NCI-H2107 treated with DMSO at 0.1 percent for 48 hours (cell line): ENCODE results near the gene CYBRD1.
"Not testable (repeated sequence)": the region's sequence is repeated elsewhere in the genome, so short reads cannot be mapped to it uniquely, and the experiment has no call there.

Experiments used
- DNase-seq: peaks from one replicate; lab custom pipeline; 2025; ENCODE audit not compliant: unreplicated experiment; lab: John Stamatoyannopoulos, UW

Gene CYBRD1, protein sequence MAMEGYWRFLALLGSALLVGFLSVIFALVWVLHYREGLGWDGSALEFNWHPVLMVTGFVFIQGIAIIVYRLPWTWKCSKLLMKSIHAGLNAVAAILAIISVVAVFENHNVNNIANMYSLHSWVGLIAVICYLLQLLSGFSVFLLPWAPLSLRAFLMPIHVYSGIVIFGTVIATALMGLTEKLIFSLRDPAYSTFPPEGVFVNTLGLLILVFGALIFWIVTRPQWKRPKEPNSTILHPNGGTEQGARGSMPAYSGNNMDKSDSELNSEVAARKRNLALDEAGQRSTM

DNA sequence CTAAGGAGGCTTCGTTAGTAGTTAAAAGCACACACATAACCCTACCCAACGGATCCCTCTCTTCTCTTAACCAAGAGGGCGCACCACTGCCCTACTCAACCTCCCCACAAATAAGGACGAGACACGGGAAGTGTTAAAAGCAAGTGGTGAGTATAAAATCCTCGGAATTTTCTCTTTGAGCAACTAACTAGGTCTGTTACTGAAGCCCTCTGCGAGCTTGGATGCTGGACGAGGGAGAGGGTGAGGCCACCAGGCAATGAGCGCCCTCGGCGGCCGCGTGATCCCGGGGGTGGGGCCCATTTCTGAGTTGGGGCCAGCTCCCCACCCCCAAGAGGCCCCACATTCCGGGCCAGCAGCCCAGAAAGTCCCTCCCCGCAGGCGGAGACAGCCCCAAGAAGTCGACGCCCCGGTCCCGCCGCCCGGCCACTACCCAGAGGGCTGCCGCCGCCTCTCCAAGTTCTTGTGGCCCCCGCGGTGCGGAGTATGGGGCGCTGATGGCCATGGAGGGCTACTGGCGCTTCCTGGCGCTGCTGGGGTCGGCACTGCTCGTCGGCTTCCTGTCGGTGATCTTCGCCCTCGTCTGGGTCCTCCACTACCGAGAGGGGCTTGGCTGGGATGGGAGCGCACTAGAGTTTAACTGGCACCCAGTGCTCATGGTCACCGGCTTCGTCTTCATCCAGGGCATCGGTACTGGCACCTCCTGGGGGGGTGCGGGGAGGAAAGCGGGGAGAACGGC, at the start of gene CYBRD1:
CYBRD1 (plus strand) TSS at position 423 of the 736 bp plus-strand sequence; CDS start at position 495, 72 bp downstream.
- no peak for DNase-seq

DNA sequence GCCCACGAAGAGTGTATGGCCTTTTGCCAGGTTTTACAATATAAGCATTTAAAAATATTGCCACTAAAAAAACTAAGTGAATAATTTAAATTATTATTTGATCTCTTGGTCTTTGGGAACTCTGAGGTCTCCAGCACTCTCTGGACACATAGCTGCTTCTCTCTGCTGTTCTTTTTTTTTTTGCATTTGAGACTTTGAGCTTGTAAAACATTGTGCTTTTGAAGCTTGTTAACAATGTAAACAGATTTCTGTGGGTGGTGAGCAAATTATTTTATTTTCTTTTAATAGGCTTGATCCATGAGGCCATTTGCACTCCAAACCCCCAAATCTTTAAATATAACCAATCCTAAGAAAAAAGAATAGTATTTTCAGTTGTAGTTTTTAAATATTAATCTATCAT, 46.3 kb upstream of the CYBRD1 start:
- no peak for DNase-seq

DNA sequence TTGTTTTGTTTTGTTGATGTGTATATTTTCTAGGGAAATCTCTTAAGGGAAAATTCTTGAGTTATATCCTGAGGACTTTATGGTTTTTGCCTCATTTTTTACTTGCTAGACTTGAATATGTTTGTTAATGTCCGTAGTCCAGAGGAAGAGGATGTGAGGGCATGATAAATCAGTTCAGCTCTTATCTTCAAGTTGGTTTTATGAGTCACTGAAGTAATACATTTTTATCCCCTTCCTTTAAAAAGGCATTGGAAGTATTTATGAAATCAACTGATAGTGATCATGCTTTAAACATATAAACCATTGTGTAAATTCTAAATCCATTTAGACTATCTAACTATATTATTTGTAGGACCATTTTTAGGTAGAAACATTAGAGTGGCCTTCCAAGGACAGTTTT, 43.9 kb upstream of the CYBRD1 start:
- DNase-seq = no peak

DNA sequence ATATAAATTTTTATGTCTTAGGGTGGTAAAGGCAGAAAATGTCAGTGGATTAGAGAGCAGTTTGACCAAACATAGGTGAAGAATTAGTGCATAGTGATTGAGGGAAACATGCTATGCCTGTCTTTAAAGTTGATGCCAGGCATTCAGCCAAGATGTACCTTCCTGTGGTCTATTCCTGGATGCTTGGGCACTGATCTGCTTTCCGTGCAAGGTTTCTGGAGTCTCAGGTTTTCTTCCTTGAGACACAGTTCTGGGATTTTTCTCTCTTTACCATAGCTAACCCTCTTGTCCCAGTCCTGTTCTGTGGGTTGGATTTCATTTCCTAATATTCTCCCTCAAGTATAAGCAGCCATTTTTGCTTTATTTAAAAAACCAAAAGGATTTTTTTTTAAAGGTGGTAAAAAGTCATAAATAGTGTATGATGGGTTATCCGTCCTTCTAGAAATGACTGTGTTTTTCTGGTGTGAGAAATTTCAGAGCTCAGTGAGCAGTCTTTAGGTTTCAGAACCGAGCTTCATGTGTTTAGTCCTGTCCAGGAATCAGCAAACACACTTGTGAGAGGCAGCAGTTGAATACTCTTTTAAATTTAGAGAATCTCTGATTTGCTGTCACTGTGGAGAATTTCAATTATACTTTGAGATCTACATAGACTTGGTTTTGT, 43.0 kb upstream of the CYBRD1 start:
- no peak for DNase-seq

DNA sequence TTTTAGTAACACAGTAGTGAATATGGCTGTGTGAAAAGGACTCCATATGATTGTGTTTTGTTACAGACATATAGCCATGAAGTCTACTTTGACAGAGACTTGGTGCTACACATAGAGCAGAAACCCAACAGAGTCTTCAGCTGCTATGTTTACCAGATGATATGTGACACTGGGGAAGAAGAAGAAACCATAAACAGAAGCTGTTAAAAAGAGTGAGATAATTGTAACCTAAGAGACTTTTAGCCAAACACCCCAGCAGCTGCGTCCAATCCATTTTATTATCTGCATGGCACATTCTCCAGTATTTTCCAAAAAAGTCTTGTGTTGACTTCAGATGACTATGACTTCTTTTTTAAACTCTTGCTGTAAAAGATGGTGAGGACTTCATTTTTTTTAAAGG, 41.4 kb upstream of the CYBRD1 start:
- DNase-seq = no peak

DNA sequence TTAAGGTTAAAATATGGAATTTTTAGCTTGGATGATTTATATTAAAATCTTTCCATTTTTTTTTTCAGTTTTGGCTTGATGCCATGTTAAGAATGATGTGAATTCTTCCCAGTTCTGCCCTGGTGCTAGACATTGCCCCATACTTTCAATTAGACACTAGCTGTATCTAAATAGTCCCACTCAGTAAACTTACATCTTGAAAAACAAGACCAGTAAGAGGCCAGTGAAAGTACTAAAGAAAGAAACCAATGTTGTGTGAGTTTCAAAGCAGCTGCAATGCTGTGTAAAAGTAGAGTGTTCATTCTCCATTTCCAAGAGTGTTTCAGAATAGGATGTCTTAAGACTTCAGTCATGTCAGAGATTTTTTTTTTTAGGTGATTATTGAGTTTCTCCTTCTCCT, 40.0 kb upstream of the CYBRD1 start:
- DNase-seq = no peak

DNA sequence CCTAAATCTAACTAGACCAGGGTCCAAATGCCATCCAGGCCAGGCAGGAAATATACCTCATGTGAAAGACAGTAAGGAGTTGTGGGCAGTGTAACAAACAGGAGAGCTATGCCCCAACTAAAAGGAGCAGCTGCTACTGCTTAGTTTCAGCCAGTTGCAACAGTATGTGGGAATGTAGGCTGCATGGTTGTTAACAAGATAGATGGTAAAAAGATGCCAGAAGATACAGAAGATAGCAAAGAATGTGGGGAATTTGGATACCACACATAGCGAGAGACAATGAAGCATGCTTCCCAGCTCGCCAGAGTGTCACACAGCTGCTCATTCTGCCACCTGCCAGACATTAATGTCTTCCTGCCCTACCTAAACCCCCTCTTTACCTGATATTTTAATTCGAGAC, 39.4 kb upstream of the CYBRD1 start:
- DNase-seq = no peak

DNA sequence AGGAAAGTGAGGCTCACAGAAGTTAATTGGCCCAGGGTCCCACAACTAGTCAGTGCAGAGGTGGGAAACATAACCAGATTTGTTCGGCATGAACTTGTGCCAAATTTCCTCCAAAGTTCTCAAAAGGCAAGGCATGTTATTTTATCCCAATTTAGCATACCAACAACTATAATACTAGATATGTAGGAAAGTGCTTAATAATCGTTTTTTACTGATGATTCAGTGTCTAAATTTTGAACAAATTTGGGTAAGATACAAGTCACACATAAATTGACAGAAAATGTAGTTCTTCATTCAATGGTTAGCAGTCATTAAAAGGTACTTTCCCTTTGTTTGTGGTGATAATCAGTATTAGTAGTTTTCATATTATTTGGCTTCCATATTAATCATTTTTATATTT, 38.5 kb upstream of the CYBRD1 start:
- DNase-seq = no peak

DNA sequence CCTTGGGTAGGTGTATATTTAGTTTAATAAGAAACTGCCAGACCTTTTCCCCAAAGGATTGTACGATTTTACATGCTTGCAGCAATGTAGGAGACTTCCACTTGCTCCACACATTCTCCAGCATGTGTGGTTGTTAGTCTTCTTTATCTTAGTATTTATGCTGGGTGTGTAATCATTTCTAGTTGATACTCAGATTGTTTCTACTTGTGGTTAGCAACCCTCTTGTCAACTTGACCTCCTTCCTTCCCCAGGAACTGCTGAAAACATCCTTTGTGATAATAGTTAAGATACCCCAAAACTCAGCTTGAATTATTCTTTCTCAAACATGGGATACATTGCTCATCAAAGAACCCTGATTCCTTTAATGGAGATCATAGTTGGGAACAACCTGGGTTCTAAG, 37.2 kb upstream of the CYBRD1 start:
- no peak for DNase-seq

DNA sequence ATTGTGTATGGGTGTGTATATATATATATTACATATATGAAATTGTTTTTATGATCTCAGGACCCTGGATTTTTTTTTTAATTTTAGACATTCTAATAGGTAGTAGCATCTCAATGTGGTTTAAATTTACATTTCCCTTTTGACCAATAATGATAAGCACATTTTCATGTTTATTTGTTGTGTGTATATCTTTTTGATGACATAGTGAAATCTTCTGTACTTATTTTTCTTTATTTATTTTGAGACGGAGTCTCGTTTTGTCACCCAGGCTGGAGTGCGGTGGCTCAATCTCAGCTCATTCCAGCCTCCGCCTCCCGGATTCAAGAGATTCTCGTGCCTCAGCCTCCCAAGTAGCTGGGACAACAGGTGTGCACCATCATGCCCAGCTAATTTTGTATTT, 35.1 kb upstream of the CYBRD1 start:
- DNase-seq = no peak

DNA sequence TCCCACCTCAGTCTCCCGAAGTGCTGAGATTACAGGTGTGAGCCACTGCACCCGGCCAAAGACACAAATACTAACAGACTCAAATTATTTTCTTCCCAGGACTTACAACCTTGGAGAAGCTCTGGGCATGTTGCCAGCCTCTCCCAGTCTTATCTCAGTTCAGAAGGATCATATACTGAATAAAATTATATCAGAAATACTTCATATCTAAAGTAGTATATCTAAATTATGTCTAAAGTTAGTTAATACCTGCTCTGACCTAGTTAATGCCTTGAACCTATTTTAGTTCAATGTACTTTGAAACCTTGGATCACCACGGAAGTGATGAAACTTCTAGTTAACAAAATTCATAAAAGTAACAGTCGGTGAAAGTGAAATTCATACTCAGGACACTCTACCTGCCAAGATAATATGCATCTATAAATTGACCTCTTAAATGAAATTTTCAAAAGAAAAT, 34.4 kb upstream of the CYBRD1 start:
- DNase-seq = no peak

DNA sequence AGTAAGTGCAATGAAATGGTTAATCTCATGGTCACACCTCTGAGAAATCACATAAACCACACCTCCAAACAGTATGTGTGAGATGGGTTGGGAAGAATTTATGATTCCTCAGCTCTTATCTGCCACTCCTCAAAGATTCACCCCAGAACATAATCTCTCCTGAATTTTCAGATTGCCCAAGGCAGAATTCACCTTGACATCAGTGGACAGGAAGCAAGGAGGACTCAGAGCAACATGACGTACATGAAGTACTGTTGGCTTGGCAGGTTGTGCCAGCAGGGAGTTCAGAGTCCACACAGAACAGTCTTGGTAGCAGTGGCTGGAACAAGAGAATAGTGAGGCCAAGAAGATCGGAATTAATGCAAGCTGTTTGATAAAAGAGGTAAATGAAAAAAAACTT, 31.7 kb upstream of the CYBRD1 start:
- no peak for DNase-seq

DNA sequence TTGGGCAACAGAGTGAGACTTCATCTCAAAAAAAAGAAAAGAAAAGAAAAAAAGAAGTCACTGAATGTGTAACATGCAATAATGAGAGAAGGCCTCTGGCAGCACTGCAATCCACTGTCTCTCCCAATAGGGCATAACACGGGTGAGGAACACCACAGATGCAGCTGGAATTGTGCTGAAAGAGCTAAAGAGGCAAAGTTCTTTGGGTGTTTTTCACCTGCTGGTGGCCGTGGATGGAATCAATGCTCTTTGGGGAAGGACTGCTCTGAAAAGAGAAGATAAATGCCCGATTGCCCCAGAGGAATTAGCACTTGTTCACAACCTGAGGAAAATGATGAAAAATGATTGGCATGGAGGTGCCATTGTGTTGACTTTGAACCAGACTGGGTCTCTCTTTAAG, 31.0 kb upstream of the CYBRD1 start:
- DNase-seq = no peak

DNA sequence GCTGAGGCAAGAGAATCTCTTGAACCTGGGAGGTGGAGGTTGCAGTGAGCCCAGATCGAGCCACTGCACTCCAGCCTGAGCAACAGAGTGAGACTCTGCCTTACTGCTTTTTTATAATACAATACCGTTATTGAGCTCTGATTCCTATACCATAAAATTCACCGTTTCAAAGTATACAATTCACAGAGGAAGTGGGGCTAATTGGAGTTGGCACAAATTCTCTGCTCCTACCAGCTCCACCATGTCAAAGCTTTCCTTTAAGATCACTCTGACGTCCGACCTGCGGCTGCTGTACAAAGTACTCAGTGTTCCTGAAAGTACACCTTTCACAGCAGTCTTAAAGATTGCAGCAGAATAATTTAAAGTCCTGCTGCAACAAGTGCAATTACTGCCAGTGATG, 29.6 kb upstream of the CYBRD1 start:
- no peak for DNase-seq

DNA sequence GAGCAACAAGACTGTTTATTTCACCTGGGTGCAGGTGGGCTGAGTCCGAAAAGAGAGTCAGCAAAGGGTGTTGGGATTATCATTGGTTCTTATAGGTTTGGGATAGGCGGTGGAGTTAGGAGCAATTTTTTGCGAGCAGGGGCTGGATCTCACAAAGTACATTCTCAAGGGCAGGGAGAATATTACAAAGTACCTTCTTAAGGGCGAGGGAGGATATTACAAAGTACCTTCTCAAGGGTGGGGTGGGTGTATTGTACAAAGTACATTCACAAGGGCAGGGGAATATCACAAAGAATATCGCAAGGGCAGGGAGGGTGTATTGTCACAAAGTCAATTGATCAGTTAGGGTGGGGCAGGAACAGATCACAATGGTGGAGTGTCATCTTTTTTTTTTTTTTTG, 24.6 kb upstream of the CYBRD1 start:
- not testable (repeated sequence) for DNase-seq

DNA sequence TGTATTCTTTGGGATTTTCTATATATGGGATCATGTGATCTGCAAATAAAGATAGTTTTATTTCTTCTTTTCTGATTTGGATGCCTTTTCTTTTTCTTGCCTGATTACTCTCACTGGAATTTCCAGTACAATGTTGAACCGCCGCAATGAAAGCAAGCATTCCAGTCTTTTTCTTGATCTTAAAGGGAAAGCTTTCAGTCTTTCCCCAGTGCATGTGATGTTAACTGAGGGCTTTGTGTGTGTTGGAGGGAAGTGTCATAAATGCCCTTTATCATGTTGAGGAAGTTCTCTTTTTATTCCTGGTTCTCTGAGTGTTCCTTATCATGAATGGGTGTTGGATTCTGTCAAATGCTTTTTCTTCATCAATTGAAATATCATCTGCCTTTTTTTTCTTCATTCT, 16.9 kb upstream of the CYBRD1 start:
- DNase-seq = no peak

DNA sequence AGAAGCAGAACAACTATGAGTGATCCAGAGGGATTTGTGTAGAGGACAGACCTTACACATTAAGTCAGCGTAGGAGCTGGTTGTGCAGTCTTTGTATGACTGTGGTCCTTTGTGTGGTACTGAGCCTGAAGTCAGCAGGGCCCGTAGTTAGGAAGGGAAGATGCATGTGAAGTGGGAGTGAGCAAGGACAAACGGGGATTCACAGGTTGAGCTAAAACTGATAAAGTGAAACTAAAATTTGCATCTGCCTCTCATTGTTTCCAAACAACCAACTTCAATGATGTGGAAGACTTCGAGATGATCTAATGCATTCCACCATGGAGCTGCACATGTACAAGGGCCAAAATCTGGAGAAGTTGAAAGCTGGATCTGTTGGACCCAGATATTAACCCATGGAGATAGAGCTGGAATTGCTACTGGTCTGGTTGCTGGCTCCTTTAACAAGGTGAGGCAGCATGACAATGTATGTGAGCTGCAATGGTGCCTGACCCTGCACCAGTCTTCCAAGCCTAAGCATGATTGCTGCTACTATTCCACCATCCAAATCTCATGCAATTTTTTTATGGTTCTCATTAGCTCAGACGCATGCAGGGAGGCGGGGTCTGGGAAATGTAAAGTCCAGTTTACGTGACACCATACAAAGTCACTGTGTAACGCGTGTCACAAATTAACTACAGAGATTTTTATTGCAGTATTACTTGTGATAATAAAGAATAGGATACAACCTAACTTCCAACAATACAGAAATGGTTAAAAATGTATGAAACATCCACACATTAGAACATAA, 12.1 kb upstream of the CYBRD1 start:
- DNase-seq = no peak

DNA sequence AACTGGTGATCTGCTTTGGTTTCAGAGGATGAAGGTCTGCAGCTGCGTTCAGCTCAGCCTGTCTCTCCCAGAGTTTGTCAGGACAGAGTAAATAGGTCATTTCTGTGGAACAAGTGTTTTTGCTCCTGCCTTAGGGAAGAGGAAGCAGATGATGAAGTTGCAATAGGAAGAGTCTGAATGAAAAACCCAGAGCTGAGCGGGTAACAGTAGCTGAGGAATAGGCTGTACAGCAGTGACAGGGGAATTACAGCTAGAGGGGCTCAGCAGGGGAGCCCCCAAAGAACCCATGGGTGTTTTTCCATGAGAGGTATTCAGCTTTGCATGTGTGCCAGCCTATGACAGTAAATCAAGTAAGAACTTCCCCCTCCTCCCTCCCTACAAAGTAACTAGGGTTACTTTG, 10.3 kb upstream of the CYBRD1 start:
- no peak for DNase-seq

DNA sequence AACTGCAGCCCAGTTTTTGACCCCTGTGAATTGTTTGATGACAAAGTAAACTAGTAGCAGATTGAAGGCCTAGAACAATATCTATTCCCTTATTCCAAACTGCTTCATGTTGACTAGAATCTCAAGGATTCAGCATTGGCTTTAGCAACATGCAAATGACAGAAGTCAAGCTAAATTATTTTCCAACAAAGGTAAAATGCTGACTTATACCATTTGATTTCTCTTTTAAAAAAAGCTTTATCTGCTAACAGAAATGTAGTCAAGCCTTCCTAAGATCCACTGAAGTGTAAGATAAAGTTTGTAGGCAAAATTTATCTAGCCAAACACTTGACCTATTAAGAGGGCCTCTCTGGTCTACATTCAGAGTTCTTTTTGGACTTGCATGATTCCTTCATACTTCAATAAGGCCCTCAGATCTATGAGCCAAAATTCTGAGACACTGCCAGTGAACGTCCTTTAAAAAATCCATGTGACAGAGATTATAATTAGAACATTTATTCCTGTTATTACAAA, 9.5 kb upstream of the CYBRD1 start:
- no peak for DNase-seq

DNA sequence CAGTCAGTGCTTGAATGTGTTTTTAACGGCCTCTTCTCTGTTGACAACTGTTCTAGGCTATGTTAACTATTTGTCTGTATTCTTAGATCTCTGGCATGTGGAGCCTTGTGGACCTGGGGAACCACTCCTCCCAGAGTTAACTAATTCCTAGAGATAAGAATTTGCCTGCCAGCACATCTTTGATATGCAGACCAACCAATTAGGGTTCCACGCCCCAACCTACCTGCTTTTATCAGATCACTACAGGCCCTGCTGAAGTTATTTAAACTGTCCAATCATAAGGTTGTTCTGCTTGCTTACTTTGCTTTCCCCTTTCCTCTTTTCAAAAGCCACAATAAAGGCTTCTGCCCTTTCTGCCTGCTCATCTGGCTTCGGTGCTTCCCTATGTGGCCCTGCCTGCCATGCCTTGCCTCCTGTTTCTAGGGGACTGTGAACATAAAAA, 8.5 kb upstream of the CYBRD1 start:
- no peak for DNase-seq

DNA sequence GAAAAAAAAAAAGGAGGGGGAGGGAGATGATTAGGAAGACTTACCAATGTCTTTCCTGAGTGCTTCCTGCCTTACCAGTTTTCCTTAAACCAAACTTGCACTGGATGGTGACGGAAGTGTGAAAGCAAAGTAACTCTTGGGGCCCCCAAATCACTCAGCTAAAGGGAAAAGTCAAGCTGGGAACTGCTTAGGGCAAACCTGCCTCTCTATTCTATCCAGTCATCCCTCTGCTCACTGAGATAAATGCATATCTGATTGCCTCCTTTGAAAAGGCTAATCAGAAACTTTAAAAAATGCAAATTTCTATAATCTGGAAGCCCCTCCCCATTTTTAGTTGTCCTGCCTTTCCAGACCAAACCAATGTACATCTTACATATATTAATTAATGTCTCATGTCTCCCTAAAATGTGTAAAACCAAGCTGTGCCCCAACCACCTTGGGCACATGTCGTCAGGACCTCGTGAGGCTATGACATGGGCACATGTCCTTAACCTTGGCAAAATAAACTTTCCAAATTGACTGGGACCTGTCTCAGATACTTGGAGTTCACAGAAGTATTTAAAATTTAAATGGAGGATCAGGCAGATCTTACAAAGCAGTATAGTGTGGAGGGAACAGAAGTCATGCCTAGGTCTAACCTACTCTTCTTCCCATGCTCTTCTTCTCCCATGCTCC, 7.2 kb upstream of the CYBRD1 start:
- no peak for DNase-seq
